NCI-H526 (cell line): Measurements from ENCODE around the gene ZNF385D.

Experiments used
- DNase-seq, 2 experiments: peaks; one replicate each; lab custom pipeline; 2025; lab: John Stamatoyannopoulos, UW

The ZNF385D gene

GRCh38 chr3:21670386-21670785 is 80.6 kb downstream of the ZNF385D start:
- no peak for DNase-seq

DNA sequence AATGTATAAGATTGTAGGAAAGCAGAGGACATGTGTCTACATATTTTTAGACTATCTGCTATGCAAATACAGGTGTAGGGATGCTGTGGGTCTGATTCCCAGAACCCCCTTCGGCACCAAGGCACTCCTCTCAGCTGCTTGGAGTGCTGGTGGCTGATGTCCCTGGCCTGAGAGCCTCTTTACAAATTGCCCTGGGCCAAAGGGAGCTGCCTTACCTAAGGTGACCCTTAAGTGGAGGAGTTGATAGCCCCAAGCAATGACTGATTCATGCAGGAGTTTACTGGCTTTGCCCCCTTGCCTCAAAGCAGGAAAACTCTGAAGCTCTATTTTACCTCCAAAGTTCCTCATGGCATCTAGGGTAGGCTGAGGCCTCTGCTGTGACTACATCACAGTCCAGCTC is 83.0 kb downstream of the ZNF385D start:
- peak in 1 of 2 experiments; percentile 24 for DNase-seq

GRCh38 chr3:21665444-21666100 is 85.4 kb downstream of the ZNF385D start:
- peak in 1 of 2 experiments; percentile 1 for DNase-seq

GRCh38 chr3:21664996-21665395 is 86.0 kb downstream of the ZNF385D start:
- DNase-seq: no peak

DNA sequence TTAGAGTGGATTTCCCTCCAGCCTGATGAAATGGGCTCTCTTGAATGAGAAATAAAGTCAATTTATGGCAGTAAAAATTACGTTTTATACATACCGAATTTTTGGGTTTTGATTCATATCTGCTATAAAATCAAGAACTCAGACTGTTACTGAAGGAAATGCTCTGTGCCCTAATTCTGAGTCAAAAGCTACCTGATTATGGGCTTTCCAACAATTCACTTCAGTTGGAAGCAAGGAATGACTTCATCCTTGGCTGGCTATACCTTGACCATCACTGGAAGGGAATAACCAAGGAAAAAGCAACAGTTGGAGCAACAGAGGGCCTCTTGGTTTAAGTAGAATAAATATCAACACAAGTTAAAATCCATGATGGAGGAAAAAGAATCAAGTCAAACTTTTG is 88.6 kb downstream of the ZNF385D start:
- no peak for DNase-seq

DNA sequence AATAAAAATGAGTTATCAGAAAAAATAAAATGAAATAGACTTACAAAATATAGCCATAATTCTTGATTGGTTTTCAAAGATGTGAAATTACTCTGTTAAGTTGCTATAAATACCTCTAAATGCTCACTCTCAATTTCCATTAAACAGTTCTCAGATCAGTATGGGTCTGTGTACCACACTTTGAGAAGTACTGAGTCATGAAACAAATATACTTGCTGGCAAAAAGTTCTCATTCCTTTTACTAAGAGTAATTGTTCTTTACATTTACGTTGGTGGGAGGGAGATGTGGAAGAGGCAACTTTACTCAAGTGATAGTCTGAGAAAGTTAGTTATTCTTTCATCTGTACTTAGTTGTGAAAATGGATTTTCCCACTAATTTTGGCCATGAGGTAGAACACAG is 96.3 kb downstream of the ZNF385D start:
- DNase-seq: no peak

DNA sequence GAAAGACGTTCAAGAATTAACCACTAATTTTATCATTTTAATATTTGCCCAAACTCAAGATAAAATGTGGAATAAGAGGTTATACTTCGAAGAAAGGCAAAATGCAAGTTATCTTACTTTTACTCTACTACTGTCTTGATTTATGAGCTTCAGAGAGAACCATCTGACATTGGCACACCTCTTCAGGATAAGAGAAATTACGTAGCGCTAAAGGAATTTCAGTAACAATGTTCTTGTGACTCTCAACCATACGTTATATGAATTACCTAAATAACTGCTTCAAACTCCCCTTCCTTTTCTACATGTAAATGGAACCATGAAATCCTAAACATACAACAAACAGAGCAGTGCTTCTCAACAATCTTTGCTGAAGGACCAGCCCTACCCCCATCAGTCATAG is 96.8 kb downstream of the ZNF385D start:
- DNase-seq: no peak

DNA sequence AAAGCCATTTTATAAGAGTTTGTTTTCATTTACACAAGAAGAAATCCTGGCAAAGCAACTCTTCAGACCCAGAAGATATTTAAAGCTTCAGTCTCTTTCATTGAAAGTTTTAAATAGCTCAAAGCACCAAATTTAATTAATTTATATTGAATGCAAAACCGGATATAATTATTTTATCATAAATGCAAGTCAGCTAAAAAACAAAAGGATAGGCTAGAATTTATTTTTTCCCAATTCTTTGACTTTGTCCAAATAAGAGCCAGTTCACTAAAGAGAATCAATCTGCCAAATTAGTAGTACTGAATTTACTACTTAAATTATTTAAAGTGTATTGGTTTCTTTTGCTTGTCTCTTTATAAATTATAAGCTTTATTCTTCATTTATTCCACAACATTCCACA is 101.5 kb downstream of the ZNF385D start:
- DNase-seq: no peak

GRCh38 chr3:21647961-21648360 is 103.0 kb downstream of the ZNF385D start:
- DNase-seq: no peak

DNA sequence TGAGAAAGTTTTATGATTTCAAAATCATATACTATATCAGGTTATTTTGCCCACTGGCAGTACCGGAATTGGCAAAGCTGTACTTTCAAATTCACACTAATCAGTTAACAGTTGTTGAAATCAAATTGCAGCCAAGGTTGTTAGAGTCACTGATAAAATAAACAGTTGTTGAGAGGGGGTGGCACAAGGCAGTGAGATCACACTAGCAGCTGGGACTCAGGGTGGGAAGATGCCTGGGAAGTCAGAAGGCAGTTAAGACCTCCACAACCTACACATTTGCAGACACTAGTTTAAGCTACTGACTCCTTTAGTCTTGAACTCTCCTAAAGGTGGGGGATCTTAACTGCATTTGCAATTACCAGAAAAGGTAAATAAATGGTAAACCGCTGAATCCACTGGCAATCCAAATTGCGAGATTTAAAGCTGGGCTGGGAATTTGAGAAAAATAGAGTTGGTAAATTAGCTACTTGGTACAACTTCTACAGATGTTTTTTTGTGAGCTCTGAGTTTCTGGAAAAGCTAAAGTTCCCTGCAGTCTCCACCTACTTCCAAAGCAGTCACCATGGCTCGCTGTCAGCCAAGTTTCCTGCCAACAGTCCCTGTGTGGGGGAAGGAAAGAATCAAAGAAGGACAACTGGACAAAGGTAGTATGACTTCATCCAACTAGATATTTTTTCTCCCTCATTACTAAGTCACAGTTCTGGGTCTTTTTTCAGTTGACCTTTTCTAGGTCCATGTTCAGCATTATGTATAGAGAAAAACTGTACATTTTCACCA is 105.7 kb downstream of the ZNF385D start:
- DNase-seq: no peak

DNA sequence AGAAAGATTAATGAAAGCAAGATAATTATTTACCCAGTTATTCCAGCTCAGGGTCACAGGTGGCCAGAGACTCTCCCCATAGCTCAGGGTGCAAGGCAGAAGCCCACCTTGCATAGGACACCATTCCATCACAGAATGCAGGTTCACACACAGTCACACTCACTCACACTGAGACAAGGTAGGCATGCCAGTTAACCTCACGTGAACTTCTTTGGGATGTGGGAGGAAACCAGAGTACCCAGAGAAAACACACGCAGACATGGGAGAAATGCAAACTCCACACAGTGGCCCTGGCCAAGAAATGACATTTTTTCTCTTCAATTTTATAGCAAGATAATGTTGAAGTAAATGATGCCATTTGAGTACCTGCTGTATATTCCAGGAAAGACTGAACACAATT is 106.7 kb downstream of the ZNF385D start:
- DNase-seq: no peak

DNA sequence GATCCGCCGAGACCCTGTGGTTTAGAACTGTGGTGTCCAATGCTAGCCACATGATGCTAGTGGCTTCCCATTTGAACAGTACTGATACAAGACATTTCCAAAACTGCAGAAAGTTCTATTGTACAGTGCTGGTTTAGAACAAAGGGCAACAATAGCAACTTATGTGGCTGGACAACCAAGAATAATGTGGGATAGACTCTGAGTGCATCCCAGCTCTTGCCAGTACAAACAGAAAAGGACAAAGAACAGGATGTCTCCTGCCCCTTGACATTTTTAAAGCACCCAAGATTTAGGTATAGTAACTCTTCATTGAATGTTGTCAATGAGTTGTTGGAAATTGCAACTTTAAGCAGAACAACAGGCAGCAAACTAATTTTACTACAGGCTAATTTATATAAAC is 107.3 kb downstream of the ZNF385D start:
- DNase-seq: no peak

- no peak for DNase-seq
Observed at GRCh38 chr3:21642433-21642832, 108.6 kb downstream of the ZNF385D start.

DNA sequence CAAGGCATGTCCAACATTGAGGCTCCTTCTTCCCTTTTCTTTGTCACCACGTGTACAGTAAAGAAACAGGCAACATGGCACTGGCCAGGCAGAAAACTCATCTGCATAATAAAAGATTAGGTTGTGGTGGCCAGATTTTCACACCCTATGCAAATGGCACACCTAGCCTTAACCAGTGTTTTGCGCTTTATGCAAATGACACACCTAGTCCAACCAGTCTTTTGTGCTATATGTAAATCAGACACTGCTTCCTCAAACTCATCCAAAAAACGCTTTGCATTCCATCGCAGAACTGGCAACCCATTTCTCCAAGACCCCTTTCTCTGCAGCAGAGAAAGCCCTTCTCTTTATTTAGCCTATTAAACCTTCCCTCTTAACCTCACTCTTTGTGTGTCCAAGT is 109.1 kb downstream of the ZNF385D start:
- peak; percentile 41 to 82 for DNase-seq

GRCh38 chr3:21638488-21638887 is 112.5 kb downstream of the ZNF385D start:
- DNase-seq: no peak

- DNase-seq: no peak
Observed at GRCh38 chr3:21634112-21634511, 116.9 kb downstream of the ZNF385D start.

DNA sequence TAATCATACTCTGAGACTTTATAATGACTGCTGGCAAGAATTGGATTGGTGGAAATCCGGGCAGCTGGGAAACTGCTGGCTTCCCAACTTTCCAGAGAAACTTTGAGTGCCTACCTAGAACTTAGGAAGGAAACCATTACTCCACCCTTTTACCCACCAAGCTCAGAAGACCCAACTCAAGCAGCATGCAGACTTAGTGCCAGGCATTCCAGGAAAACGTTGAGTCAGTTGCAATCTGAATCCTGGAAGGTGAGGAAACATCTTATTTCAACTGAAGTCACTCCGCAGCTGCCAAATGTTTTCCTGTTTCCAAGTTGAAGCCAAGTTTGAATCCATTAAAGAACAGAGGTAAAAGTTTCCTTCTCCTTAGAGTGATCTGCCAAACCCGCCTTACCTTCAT is 126.5 kb downstream of the ZNF385D start:
- no peak for DNase-seq

- DNase-seq: no peak
Observed at GRCh38 chr3:21621181-21621651, 129.8 kb downstream of the ZNF385D start.

GRCh38 chr3:21620511-21621155 is 130.4 kb downstream of the ZNF385D start:
- peak in 1 of 2 experiments; percentile 25 for DNase-seq

DNA sequence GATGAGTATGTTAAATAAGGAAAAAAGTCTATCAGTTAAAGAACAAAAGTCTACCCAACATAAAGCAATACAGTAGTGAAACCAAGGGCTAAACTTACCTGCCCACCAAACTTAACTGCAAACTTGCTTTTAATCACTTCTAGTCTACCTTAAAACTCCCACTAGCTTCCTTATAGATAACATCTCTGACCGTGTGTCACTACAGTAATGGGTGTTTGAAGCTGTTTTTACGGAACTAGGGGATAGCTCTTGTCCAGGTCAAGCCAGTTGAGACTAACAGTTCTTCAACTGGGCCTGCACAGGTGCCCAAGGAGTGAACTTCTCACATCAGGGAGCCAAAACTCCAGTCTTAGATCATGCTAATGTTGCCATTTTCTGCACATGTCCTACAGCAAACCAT is 132.3 kb downstream of the ZNF385D start:
- no peak for DNase-seq

DNA sequence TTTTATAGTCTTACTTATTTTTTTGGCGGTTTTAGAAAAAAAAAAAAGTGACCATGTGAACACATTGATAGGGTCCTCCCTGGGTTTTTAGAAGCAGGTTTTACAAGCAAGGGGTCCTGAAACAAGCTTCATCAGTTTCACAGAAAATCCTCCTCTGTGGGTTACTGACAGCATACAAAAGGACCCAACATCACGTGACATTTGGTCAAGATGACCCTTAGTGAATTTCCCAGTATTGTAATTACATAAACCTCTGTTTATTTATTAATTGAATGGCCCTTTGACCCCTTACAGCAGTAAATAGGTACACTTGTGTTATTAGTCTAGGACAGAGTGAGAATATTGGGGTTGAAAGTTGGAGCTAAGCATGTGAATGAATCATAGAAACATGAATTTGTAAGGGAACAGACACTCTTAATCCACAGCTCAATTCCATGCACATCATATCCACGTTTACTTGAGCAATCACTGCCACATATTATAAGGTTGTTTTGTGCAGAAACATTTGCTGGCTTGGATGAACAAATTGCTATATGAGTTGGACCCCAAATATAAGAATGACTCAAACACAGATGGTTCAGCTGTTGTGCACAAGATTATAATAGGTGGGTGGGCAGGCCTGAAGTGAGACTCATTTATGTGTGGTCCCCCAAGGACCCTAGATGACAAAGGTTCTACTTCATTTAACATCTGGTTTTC is 137.5 kb downstream of the ZNF385D start:
- DNase-seq: no peak

GRCh38 chr3:21601178-21601577 is 149.8 kb downstream of the ZNF385D start:
- no peak for DNase-seq
